GM23338 (cell line): ENCODE results near the gene EVL.

Experiments
- CTCF ChIP-seq, 2 experiments: fragments of 200-600 bp in 1 of 2; sonication (generic) in 1 of 2; conservative IDR thresholded peaks; 2 replicates each; pipeline versions ENCODE4 v1.5.1 to v1.6.1; 2016 to 2017; ENCODE audit warnings: antibody characterized with exemption in 2 of 2, low read depth in 2 of 2, mild to moderate bottlenecking in 2 of 2, moderate library complexity in 1 of 2
- EZH2 ChIP-seq: fragments of 200-600 bp; sonication (generic); IDR thresholded peaks from one replicate; pipeline ENCODE4 v1.8.0; 2017; ENCODE audit warnings: antibody characterized with exemption, mild to moderate bottlenecking, low read depth; ENCODE audit not compliant: unreplicated experiment
- JUNB ChIP-seq: IDR thresholded peaks from one replicate; pipeline ENCODE4 v1.6.1; 2016; ENCODE audit warnings: antibody characterized with exemption; ENCODE audit not compliant: unreplicated experiment

GRCh38 chr14:100076606-100077005 lies 11.4 kb downstream of the EVL start:
- TF ChIP-seq JUNB (no peak), EZH2 (no peak), CTCF (conservative IDR thresholded peaks at IDR 0.05; ENCODE audit: low read depth in 2 of 2) (no peak)
